Panc1 (cell line): ENCODE data around the gene MAD1L1.

Source experiments
- CTCF ChIP-seq: fragments of 450-650 bp; IDR thresholded peaks from 2 replicates; pipeline ENCODE4 v1.5.1; 2017; ENCODE audit warnings: mild to moderate bottlenecking
- POLR2AphosphoS5 ChIP-seq: IDR thresholded peaks from 2 replicates; pipeline ENCODE4 v1.6.1; 2012; ENCODE audit warnings: mild to moderate bottlenecking, low read depth, low read length, moderate library complexity
- REST ChIP-seq, 2 experiments: IDR thresholded peaks; 2 replicates each; pipeline ENCODE4 v1.6.1; 2011 to 2012; ENCODE audit warnings: low read depth in 2 of 2, control low read depth in 1 of 2, low read length in 1 of 2, mild to moderate bottlenecking in 1 of 2, moderate library complexity in 1 of 2; ENCODE audit not compliant: insufficient read depth in 1 of 2
- TCF7L2 ChIP-seq: IDR thresholded peaks from 2 replicates; pipeline ENCODE4 v1.6.1; 2011; ENCODE audit warnings: mild to moderate bottlenecking, low read depth, low read length, inconsistent platforms

GRCh38 chr7:2104107-2104710, 128.5 kb downstream of the MAD1L1 start:
- TF ChIP-seq CTCF = no peak
- no peak for TF ChIP-seq TCF7L2
- no peak for TF ChIP-seq REST (IDR thresholded peaks at IDR 0.05; ENCODE audit: insufficient read depth in 1 of 2, low read depth in 2 of 2, low read length in 1 of 2)
- no peak for TF ChIP-seq POLR2AphosphoS5
